ENCODE results near the gene YIPF2. TPM values are rescaled to one million over a fixed set of nuclear protein-coding genes. Genes with fewer than 3 reads are reported as not detected.
"Not testable (repeated sequence)": the region's sequence is repeated elsewhere in the genome, so short reads cannot be mapped to it uniquely, and the experiment has no call there.

Gene YIPF2
- 102 and 129 TPM in 2 replicates for total RNA-seq (2014; rRNA removed; shearing (Covaris generic); ENCODE audit: low replicate concordance)

DNA sequence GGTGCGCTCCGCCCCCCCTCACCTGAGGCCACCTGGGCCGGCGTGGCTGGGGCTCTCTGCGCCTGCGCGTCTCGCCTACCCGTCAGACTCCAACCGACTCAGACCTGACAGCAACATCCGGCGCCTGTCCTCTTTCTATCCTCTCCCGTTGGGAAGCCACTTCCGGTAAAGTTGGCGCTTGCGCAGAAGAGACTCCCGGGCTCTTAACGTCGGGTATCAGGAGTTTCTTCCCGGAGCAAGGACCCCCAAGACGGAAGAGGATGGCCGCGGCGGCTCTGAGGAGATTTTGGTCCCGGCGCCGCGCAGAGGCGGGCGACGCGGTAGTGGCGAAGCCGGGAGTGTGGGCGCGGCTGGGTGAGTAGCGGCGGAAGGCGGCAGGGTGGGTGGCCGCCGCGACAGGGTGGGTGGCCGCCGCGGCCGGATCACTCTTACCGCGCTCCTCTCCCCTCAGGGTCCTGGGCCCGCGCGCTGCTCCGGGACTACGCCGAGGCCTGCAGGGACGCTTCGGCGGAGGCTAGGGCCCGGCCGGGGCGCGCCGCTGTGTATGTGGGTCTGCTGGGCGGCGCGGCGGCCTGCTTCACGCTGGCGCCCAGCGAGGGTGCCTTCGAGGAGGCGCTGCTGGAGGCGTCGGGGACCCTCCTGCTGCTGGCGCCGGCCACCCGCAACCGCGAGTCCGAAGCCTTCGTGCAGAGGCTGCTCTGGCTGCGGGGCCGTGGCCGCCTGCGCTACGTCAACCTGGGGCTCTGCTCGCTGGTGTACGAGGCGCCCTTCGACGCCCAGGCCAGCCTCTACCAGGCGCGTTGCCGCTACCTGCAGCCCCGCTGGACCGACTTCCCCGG lies at the start of gene YIPF2, which contains the start of gene TIMM29:
Gene YIPF2 (minus strand): TSS at position 77 of the 839 bp plus-strand sequence. CDS start 229 bp downstream, outside the sequence.
Gene TIMM29 (plus strand): TSS at position 249 of the 839 bp plus-strand sequence. CDS start 12 bp downstream, at position 261.
- in situ Hi-C loops (cut with HindIII; ENCODE audit: low pct_unique_long_range_greater_than_20kb, low sequenced_read_pairs) = no loop called here

DNA sequence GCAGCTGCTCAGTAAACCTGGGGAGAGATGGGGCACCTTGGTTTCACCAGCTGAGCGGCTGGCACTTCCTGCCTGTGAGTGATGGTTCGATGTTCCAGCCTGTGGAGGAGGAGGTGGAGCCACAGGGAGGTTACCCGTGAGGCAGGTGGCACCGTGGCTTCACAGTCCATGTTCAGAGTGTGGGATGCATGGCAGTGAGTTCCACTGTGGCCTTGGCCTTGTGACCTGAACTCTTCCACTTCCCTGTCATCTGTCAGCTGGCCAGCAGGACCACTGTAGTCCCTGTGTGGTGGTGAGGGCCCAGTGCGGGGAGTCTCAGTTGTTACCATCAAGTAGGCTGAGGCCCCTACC lies 49.3 kb upstream of the YIPF2 start:
- no peak for DNase-seq (ENCODE audit: low read depth)
- in situ Hi-C loops (cut with HindIII; ENCODE audit: low pct_unique_long_range_greater_than_20kb, low sequenced_read_pairs) = no loop called here

More for the DNA sequence above, at the start of gene YIPF2, which contains the start of gene TIMM29:
- peak; percentile 97 for DNase-seq (ENCODE audit: low read depth)

DNA sequence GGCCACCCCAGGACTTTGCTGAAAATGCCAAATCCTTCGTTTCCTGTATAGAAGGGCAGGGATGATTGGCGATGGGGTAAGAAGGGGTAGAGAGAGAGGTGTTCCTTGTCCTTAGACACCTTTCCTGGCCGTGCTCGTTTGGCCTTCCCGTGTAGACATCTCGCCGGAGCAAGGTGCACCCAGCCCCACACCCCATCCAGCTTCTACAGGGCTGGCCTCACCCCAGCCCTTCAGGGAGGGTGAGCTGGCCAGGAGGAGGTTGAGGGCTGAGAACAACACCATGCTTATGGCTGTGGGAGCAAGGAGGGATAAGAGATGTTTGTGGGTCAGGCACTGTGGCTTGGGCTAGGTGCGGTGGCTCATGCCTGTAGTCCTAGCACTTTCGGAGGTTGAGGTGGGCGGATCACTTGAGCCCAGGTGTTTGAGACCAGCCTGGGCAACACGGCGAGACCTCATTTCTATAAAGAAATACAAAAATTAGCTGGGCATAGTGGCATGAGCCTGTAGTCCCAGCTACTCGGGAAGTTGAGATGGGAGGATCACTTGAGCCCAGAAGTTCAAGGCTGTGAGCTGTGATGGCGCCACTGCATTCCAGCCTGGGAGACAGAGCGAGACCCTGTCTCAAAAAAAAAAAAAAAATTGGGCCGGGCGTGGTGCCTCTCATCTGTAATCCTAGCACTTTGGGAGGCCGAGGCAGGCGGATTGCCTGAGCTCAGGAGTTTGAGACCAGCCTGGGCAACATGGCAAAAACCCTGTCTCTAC lies 47.9 kb upstream of the YIPF2 start:
- in situ Hi-C loops (cut with HindIII; ENCODE audit: low pct_unique_long_range_greater_than_20kb, low sequenced_read_pairs) = no loop called here
- no peak for DNase-seq (ENCODE audit: low read depth)

DNA sequence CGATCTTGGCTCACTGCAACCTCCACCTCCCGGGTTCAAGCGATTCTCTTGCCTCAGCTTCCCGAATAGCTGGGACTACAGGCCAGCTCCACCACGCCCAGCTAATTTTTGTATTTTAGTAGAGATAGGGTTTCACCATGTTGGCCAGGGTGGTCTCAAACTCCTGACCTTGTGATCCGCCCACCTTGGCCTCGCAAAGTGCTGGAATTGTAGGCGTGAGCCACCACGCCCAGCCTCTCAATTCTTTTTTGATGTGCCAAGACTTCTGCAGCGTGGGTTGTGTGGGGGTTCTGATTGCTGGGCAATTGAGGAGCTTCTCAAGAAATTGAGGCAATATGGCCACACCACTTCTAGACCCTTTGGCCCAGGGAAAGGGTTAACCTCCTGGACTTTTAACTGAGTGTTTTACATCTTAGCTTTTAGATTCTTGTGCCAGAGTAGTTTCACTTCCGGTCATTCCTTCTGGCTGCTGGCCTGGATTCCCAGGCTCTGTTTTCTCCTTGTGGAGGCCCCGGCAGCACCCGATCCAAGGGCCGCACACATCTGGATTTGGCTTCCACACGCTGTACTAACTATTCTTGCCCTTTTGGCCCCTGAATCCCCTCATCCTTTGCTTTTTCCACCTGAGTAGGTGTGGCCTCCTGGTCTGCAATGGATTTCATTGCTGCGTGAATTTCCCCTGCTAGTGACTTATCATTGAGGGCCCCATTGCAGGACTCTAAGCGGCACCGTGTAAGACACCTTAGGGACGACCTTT lies 47.1 kb upstream of the YIPF2 start:
- in situ Hi-C loops (cut with HindIII; ENCODE audit: low pct_unique_long_range_greater_than_20kb, low sequenced_read_pairs) = no loop called here

DNA sequence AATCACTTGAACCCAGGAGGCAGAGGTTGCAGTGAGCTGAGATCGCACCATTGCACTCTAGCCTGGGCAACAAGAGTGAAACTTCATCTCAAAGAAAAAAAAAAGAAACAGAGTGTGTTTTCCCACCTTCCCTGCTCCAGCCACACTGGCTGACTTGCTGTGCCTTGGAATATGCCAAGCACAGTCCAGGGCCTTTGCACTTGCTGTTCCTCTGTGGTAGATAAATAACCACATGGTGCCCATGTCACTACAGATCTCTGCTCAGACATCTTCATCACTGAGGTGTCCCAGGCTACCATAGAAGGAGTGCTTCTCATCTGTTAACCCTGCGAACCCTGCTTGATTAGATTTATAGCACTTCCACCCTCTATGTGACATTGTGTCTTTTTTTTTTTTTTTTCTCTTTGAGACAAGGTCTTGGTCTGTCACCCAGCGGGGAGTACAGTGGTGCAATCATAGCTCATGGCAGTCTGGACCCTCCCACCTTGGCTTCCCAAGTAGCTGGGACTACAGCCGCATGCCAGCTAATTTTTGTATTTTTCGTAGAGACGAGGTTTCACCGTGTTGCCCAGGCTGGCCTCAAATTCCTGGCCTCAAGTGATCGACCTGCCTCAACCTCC lies 42.8 kb upstream of the YIPF2 start:
- no peak for DNase-seq (ENCODE audit: low read depth)
- in situ Hi-C loops (cut with HindIII; ENCODE audit: low pct_unique_long_range_greater_than_20kb, low sequenced_read_pairs) = no loop called here

More for the DNA sequence above, 47.1 kb upstream of the YIPF2 start:
- no peak for DNase-seq (ENCODE audit: low read depth)

DNA sequence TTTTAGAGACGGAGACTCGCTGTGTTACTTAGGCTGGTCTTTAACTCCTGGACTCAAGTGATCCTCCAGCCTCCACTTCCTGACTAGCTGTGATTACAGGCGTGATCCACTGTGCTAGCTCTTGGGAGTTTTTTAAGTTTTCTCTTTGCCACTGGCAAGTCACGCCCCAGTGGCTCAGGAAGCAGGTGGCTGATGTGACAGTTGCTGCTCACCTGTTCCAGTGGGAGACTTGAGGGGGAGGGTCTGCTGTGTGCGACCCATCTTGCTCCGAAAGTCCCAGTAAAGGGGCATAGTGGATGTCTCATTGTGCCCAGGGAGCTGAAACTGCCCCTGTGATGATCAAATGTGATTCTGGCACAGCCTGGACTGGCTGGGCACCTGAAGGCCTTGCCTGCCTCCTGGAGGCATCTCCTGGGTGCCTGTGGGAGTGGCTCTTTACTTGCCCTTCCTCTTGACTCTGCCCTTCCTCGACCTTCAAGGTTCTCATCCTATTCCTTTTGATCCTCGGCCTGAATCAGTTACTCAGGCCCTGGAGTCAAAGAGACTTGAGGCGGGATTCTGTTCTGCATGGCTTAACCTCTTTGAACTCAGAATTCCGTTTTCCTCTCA lies 40.2 kb upstream of the YIPF2 start:
- in situ Hi-C loops (cut with HindIII; ENCODE audit: low pct_unique_long_range_greater_than_20kb, low sequenced_read_pairs) = no loop called here
- DNase-seq (ENCODE audit: low read depth) = peak; percentile 56

DNA sequence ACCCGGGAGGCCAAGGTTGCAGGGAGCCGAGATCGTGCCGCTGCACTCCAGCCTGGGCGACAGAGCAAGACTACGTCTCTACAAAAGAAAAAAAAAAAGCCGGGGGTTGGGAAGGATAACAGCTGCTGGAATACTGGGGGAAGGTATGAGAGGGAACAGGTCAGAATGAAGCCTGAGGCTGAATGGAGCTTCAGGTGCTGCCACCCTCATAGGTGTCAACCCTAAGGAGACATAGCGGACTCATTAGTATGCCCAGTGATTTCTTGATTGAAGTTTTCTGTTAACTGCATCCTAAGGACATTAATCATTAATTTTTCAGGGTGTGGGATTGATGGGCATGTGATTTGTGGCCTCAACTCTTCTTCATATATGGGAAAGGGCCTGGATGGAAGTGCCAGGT lies 38.4 kb upstream of the YIPF2 start:
- DNase-seq (ENCODE audit: low read depth) = no peak
- in situ Hi-C loops (cut with HindIII; ENCODE audit: low pct_unique_long_range_greater_than_20kb, low sequenced_read_pairs) = no loop called here

DNA sequence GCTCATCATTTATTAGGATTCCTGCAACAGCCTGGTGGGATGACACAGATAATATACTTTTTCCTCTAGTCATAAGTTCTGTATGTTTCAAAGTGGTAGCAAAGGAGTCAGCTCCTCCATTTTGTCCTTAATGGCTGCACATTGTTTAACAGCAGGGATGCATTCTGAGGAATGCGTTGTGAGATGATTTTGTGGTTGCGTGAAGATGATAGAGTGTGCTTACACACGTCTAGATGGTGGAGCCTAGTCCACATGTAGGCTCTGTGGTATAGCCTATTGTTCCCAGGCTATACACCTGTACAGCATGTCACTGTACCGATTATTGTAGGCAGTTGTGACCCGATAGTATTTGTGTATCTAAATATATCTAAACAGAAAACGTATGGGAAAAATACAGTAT lies 37.0 kb upstream of the YIPF2 start:
- DNase-seq (ENCODE audit: low read depth) = no peak
- in situ Hi-C loops (cut with HindIII; ENCODE audit: low pct_unique_long_range_greater_than_20kb, low sequenced_read_pairs) = no loop called here

DNA sequence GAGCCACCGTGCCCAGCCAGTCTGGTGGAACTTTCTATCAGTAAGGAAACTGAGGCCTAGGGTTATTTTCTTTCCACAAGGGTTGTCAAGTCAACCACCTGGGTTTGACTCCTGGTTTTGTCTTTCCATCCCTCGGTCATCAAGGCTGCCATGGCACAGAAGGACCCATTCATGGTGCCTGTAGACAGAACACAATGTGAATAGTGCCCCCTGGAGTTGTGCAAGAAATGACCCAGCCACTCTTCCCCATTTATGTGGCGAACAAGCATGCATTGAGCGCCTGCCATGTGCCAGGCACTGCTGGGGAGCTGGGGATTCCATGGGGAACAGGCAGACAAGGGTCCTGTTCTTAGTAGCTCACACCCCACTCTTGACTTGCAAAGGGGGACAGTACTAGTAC lies 36.5 kb upstream of the YIPF2 start:
- no peak for DNase-seq (ENCODE audit: low read depth)
- in situ Hi-C loops (cut with HindIII; ENCODE audit: low pct_unique_long_range_greater_than_20kb, low sequenced_read_pairs) = no loop called here

DNA sequence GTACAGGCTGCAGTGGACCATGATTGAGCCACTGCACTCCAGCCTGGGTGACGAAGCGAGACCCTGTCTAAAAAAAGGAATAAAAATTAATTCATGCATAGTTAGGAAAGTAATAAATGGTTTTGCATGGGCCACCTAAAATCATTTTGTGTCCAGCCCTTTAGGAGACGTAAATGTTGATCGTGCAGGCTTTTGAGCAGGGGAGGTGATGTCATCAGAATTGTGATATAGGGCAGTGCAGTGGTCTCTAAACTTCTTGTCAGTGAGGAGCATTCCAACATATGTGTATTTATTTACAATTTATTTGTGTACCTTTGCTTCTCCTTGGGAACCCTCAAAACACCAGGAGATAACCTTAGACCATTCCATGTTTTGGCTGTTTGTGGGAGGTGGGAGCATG lies 35.4 kb upstream of the YIPF2 start:
- in situ Hi-C loops (cut with HindIII; ENCODE audit: low pct_unique_long_range_greater_than_20kb, low sequenced_read_pairs) = no loop called here
- DNase-seq (ENCODE audit: low read depth) = no peak

DNA sequence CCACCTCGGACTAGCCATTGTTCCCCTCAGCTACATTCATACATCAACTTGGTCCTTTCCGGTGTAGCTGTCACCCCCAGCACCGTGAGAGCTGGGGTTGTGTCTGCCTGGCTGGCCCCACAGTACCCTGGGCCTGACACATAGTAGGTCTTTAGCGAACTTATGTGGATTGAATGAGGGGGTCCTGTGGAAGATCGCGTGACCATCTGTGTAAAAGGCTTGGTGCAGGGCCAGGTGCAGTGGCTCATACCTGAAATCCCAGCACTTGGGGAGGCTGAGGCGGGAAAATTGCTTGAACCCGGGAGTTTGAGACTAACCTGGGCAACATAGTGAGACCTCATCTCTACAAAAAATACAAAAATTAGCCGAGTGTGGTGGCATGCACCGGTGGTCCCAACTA lies 34.4 kb upstream of the YIPF2 start:
- DNase-seq (ENCODE audit: low read depth) = no peak
- in situ Hi-C loops (cut with HindIII; ENCODE audit: low pct_unique_long_range_greater_than_20kb, low sequenced_read_pairs) = no loop called here

DNA sequence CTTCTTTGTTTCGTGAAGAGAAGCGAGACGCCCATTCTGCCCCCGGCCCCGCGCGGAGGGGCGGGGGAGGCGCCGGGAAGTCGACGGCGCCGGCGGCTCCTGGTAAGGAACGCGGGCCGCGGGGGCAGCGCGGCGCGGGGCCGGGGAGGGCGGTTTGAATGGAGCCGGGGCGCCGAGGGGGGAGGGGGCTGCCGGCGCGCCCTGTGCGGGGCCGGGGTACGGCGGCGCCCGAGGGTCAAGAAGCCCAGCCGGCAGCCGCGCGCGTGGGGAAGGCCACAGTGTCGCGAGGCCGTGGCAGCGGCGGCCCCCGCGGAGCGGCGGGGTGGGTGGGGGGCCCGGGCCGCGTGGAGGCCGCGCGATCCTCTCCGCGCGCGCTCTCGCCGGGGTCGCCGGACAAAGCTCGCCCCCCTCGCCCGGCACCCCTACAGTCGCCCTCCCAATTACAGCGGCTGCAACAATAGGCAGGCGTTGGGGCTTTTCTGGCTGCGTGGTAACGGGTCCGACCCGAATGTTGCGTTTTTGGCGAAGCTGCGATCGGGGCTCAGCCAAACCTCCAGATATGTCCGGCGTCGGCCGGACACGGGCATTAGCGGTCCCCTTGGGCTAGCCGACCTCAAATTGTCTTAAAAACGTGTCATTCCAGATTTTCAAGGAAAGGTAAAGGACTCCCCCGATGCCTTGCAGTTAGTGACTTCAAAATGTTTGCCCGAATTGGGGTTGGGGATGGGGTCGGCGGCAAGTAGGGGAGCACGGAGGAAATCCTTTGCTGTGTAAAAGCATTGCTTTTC lies 32.8 kb upstream of the YIPF2 start:
- in situ Hi-C loops (cut with HindIII; ENCODE audit: low pct_unique_long_range_greater_than_20kb, low sequenced_read_pairs) = no loop called here
- DNase-seq (ENCODE audit: low read depth) = no peak

DNA sequence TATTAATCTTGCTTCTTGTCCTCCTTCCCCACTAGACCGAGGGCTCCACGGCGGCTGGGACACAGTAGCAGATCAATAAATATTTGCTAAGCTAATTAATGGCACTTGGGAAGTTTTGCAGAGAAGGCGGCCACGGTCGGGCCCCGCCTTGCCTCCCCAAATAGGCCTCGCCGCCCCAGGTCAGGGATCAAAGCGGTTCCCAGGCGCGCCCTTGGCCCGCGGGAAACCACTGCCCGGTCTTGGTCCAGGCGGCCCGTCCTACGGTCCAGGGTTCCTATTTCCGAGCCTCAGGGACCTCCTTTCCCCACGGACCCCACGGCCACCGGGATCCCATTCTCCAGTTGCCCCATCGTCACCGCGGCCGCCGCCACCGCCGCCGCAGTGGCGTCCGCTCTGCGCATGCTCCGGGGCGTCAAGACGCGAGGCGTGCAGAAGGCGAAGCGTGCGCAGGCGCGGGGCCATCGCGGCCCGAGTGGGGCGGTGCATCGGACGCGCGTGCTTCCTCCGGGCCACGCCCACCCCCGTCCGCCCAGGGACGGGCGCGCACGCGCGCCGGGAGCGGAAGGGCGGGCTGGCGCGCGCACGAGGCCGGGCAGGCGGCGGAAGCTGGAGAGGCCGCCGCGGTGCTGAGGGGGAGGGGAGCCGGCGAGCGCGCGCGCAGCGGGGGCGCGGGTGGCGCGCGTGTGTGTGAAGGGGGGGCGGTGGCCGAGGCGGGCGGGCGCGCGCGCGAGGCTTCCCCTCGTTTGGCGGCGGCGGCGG lies 32.1 kb upstream of the YIPF2 start, which contains the start of gene SMARCA4:
Gene SMARCA4 (plus strand): TSS at position 717 of the 759 bp plus-strand sequence. CDS start 23,122 bp downstream, outside the sequence.
- peak; percentile 96 for DNase-seq (ENCODE audit: low read depth)
- in situ Hi-C loops (cut with HindIII; ENCODE audit: low pct_unique_long_range_greater_than_20kb, low sequenced_read_pairs) = no loop called here

DNA sequence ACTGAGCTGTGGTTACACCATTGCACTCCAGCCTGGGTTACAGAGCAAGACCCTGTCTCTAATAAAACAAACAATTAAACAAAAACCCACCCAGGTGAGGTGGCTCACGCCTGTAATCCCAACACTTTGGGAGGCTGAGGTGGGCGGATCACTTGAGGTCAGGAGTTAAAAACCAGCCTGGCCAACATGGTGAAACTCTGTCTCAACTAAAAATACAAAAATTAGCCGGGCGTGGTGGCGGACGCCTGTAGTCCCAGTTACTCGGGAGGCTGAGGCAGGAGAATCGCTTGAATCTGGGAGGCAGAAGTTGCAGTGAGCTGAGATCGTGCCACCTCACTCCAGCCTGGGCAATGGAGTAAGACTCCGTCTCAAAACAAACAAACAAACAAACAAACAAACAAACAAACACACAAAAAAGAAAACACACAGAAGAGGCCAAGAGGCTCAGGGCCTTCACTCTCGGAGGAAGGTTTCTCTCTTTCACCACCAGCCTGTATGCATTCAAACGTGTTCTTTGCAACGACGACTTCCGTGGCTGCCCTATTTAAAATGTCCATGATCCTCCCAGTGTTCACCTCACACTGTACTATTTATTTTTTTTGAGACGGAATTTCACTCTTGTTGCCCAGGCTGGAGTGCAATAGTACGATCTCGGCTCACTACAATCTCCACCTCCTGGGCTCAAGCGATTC lies 31.0 kb upstream of the YIPF2 start:
- in situ Hi-C loops (cut with HindIII; ENCODE audit: low pct_unique_long_range_greater_than_20kb, low sequenced_read_pairs); DNase-seq (ENCODE audit: low read depth): not testable (repeated sequence)

DNA sequence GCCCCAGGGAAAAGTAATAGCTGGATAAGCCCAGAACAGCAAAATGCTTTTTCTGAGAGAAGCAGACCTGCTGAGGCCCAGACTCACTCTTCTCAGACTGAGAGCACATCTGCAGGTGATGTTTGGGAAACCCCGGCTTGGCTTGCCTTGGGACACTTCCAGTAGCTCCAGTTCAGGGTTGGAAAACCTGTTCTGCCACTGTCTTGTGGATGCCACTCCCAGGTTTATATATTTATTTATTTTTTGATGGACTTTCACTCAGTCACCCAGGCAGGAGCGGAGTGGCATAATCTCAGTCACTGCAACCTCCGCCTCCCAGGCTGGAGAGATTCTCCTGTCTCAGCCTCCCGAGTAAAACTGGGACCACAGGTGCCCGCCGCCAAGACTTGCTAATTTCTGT lies 24.4 kb upstream of the YIPF2 start:
- in situ Hi-C loops (cut with HindIII; ENCODE audit: low pct_unique_long_range_greater_than_20kb, low sequenced_read_pairs) = no loop called here
- no peak for DNase-seq (ENCODE audit: low read depth)
